DOHH2 (cell line): Measurements from ENCODE around the gene GATA2.

Experiments used
- H3F3A ChIP-seq: fragments of 200-600 bp; sonication (generic), shearing (Covaris generic); 2 replicates; pipeline ENCODE4 v1.6.0; 2016; ENCODE audit warnings: antibody characterized with exemption, mild to moderate bottlenecking; ENCODE audit not compliant: control insufficient read depth, insufficient read depth
- H3K27ac ChIP-seq: fragments of 200-600 bp; sonication (generic); 2 replicates; pipeline ENCODE4 v1.5.1; 2014; ENCODE audit warnings: low read depth, mild to moderate bottlenecking, low read length, moderate library complexity
- H3K27me3 ChIP-seq: fragments of 200-600 bp; sonication (generic); 2 replicates; pipeline ENCODE4 v1.6.1; 2014; ENCODE audit warnings: mild to moderate bottlenecking, low read length, mixed read lengths; ENCODE audit not compliant: control insufficient read depth
- H3K36me3 ChIP-seq: fragments of 200-600 bp; sonication (generic); 2 replicates; pipeline ENCODE4 v1.6.1; 2014; ENCODE audit warnings: mild to moderate bottlenecking, low read length, moderate library complexity, mixed read lengths; ENCODE audit not compliant: control insufficient read depth
- H3K4me1 ChIP-seq: fragments of 200-600 bp; sonication (generic); 2 replicates; pipeline ENCODE4 v1.6.1; 2014; ENCODE audit warnings: mild to moderate bottlenecking, low read length, mixed read lengths; ENCODE audit not compliant: control insufficient read depth
- H3K4me2 ChIP-seq: fragments of 200-600 bp; sonication (generic); 2 replicates; pipeline ENCODE4 v1.6.0; 2014; ENCODE audit warnings: mild to moderate bottlenecking, low read length, moderate library complexity
- H3K4me3 ChIP-seq: fragments of 200-600 bp; sonication (generic); 2 replicates; pipeline ENCODE4 v1.5.1; 2014; ENCODE audit warnings: mild to moderate bottlenecking, low read length, mixed read lengths
- H3K79me2 ChIP-seq: fragments of 200-600 bp; sonication (generic); 2 replicates; pipeline ENCODE4 v1.6.1; 2014; ENCODE audit warnings: mild to moderate bottlenecking, low read length, mixed read lengths; ENCODE audit not compliant: control insufficient read depth
- H3K9me2 ChIP-seq: fragments of 200-600 bp; sonication (generic); replicated peaks from 2 replicates; pipeline ENCODE4 v1.6.1; 2014; ENCODE audit warnings: mild to moderate bottlenecking, low read length, mixed read lengths; ENCODE audit not compliant: control insufficient read depth
- H3K9me3 ChIP-seq: fragments of 200-600 bp; sonication (generic); 2 replicates; pipeline ENCODE4 v1.6.1; 2014; ENCODE audit warnings: antibody characterized with exemption, low read length, mixed read lengths; ENCODE audit not compliant: control insufficient read depth, insufficient read depth
- H4K20me1 ChIP-seq: fragments of 200-600 bp; sonication (generic); 2 replicates; pipeline ENCODE4 v1.6.0; 2014; ENCODE audit warnings: low read depth, mild to moderate bottlenecking, antibody characterized with exemption, low read length, moderate library complexity; ENCODE audit not compliant: control insufficient read depth, insufficient read depth
- CTCF ChIP-seq: fragments of 200-600 bp; sonication (generic); IDR thresholded peaks from one replicate; pipeline ENCODE4 v1.5.1; 2014; ENCODE audit warnings: antibody characterized with exemption, mild to moderate bottlenecking, low read depth, low read length; ENCODE audit not compliant: poor library complexity, severe bottlenecking
- EZH2phosphoT487 ChIP-seq: fragments of 200-600 bp; sonication (generic); IDR thresholded peaks from 2 replicates; pipeline ENCODE4 v1.6.1; 2017; ENCODE audit warnings: borderline replicate concordance, mild to moderate bottlenecking, antibody characterized with exemption, low read length, moderate library complexity, mixed read lengths

Gene GATA2

GRCh38 chr3:128449111-128449638 lies 43.8 kb downstream of the GATA2 start:
- TF ChIP-seq CTCF: no peak
- no peak for TF ChIP-seq EZH2phosphoT487
- Histone ChIP-seq H3K9me2 (no peaks in the 10 kb centered on the region), H3K36me3 (no peaks in the 10 kb centered on the region), H3K4me1 (peaks cover 16% of the 10 kb centered on the region), H3K4me2 (no peak overlapping the region), H3K4me3 (no peak overlapping the region), H3K27ac (no peak overlapping the region), H3F3A (no peaks in the 10 kb centered on the region), H4K20me1 (no peaks in the 10 kb centered on the region), H3K27me3 (peaks cover under 1% of the 10 kb centered on the region; the same call in 1 of the 2 replicates), H3K9me3 (no peaks in the 10 kb centered on the region; the same call in 1 of the 2 replicates), H3K79me2 (no peaks in the 10 kb centered on the region)

- Histone ChIP-seq H3K4me2 (peak overlapping the region; percentile 5; the same call in 1 of the 2 replicates), H3F3A (no peaks in the 10 kb centered on the region), H3K79me2 (no peaks in the 10 kb centered on the region), H3K4me1 (peaks cover 16% of the 10 kb centered on the region), H3K9me3 (no peaks in the 10 kb centered on the region; the same call in 1 of the 2 replicates), H3K27me3 (no peaks in the 10 kb centered on the region), H3K27ac (no peak overlapping the region), H3K4me3 (0 out of 2 replicates have a peak overlapping the region, but pooled peaks have one; percentile 8), H3K36me3 (no peaks in the 10 kb centered on the region), H4K20me1 (no peaks in the 10 kb centered on the region), H3K9me2 (no peaks in the 10 kb centered on the region)
- TF ChIP-seq CTCF (no peak), EZH2phosphoT487 (no peak)
Measured at GRCh38 chr3:128448491-128448890, 44.5 kb downstream of the GATA2 start.

GRCh38 chr3:128447561-128448013 lies 45.4 kb downstream of the GATA2 start:
- no peaks in the 10 kb centered on the region for H3K9me2 ChIP-seq
- H3K27me3 ChIP-seq: no peaks in the 10 kb centered on the region
- H4K20me1 ChIP-seq: no peaks in the 10 kb centered on the region
- TF ChIP-seq CTCF (no peak), EZH2phosphoT487 (no peak)
- H3K9me3 ChIP-seq: no peaks in the 10 kb centered on the region; the same call in 1 of the 2 replicates
- H3K36me3 ChIP-seq: no peaks in the 10 kb centered on the region
- H3K4me3 ChIP-seq: no peak overlapping the region
- no peaks in the 10 kb centered on the region for H3F3A ChIP-seq
- no peak overlapping the region for H3K27ac ChIP-seq
- no peaks in the 10 kb centered on the region for H3K79me2 ChIP-seq
- peaks cover 16% of the 10 kb centered on the region for H3K4me1 ChIP-seq
- H3K4me2 ChIP-seq: no peak overlapping the region
